SK-N-SH treated with all-trans-retinoic acid at 6 μM for 48 hours (cell line): ENCODE data around the gene XPNPEP2.

Experiments used
- ATAC-seq: fragments of 200-7000 bp; cut with Tn5 transposase; 3 replicates; pipeline ENCODE4 v1.9.1; 2020; ENCODE audit warnings: mild to moderate bottlenecking, moderate library complexity
- ARNTL ChIP-seq: fragments of 450-650 bp; formaldehyde crosslinking; IDR thresholded peaks from 2 replicates; pipeline ENCODE4 v1.5.0; 2020; ENCODE audit warnings: low read depth, mild to moderate bottlenecking, moderate library complexity, borderline replicate concordance
- BACH2 ChIP-seq: fragments of 250-450 bp; sonication (Bioruptor Pico); IDR thresholded peaks from 2 replicates; pipeline ENCODE4 v1.9.0; 2021; ENCODE audit warnings: mild to moderate bottlenecking, borderline replicate concordance
- CREB5 ChIP-seq: fragments of 250-450 bp; sonication (Bioruptor Pico); IDR thresholded peaks from 2 replicates; pipeline ENCODE4 v1.5.1; 2020; ENCODE audit warnings: low read depth, mild to moderate bottlenecking, moderate library complexity
- CSRNP3 ChIP-seq: fragments of 250-450 bp; sonication (Bioruptor Pico); IDR thresholded peaks from 2 replicates; pipeline ENCODE4 v1.5.1; 2021; ENCODE audit warnings: mild to moderate bottlenecking, moderate library complexity
- ESRRG ChIP-seq: fragments of 250-450 bp; sonication (Bioruptor Pico); IDR thresholded peaks from 2 replicates; pipeline ENCODE4 v1.6.1; 2021; ENCODE audit warnings: mild to moderate bottlenecking
- GLIS3 ChIP-seq: fragments of 250-450 bp; sonication (Bioruptor Pico); IDR thresholded peaks from 2 replicates; pipeline ENCODE4 v1.5.0; 2020; ENCODE audit warnings: mild to moderate bottlenecking, moderate library complexity
- ISL1 ChIP-seq: fragments of 250-450 bp; sonication (Bioruptor Pico); IDR thresholded peaks from 2 replicates; pipeline ENCODE4 v2.1.2; 2022; ENCODE audit warnings: mild to moderate bottlenecking, moderate library complexity
- OSR1 ChIP-seq: fragments of 250-450 bp; sonication (Bioruptor Pico); IDR thresholded peaks from 2 replicates; pipeline ENCODE4 v1.8.0; 2022; ENCODE audit warnings: moderate library complexity, mild to moderate bottlenecking, inconsistent platforms
- PATZ1 ChIP-seq: fragments of 250-450 bp; sonication (Bioruptor Pico); IDR thresholded peaks from 2 replicates; pipeline ENCODE4 v1.8.0; 2020; ENCODE audit warnings: mild to moderate bottlenecking, moderate library complexity, borderline replicate concordance
- POU6F1 ChIP-seq: fragments of 250-450 bp; sonication (Bioruptor Pico); IDR thresholded peaks from 2 replicates; pipeline ENCODE4 v1.8.0; 2021; ENCODE audit warnings: low read depth, mild to moderate bottlenecking, moderate library complexity, borderline replicate concordance
- PPARA ChIP-seq: fragments of 250-450 bp; sonication (Bioruptor Pico); IDR thresholded peaks from 2 replicates; pipeline ENCODE4 v1.5.0; 2020; ENCODE audit warnings: mild to moderate bottlenecking, borderline replicate concordance
- RARB ChIP-seq: fragments of 250-450 bp; sonication (Bioruptor Pico); IDR thresholded peaks from 2 replicates; pipeline ENCODE4 v1.8.0; 2021; ENCODE audit warnings: mild to moderate bottlenecking, moderate library complexity
- SNAI2 ChIP-seq: fragments of 250-450 bp; sonication (Bioruptor Pico); IDR thresholded peaks from 2 replicates; pipeline ENCODE4 v1.5.0; 2020; ENCODE audit warnings: mild to moderate bottlenecking, moderate library complexity
- TCF4 ChIP-seq: fragments of 250-450 bp; sonication (Bioruptor Pico); IDR thresholded peaks from 2 replicates; pipeline ENCODE4 v1.8.0; 2021; ENCODE audit warnings: mild to moderate bottlenecking, moderate library complexity, borderline replicate concordance
- TOX ChIP-seq: fragments of 250-450 bp; sonication (Bioruptor Pico); IDR thresholded peaks from 2 replicates; pipeline ENCODE4 v1.8.0; 2021; ENCODE audit warnings: mild to moderate bottlenecking, moderate library complexity, borderline replicate concordance
- TSHZ2 ChIP-seq: fragments of 250-450 bp; sonication (Bioruptor Pico); IDR thresholded peaks from 2 replicates; pipeline ENCODE4 v1.5.0; 2020; ENCODE audit warnings: mild to moderate bottlenecking, moderate library complexity
- ZC3H10 ChIP-seq: fragments of 250-450 bp; sonication (Bioruptor Pico); IDR thresholded peaks from 2 replicates; pipeline ENCODE4 v1.5.1; 2021; ENCODE audit warnings: mild to moderate bottlenecking, moderate library complexity
- ZFP30 ChIP-seq: fragments of 450-650 bp; formaldehyde crosslinking; IDR thresholded peaks from 2 replicates; pipeline ENCODE4 v1.5.0; 2022; ENCODE audit warnings: mild to moderate bottlenecking, moderate library complexity
- ZNF565 ChIP-seq: fragments of 450-650 bp; formaldehyde crosslinking; conservative IDR thresholded peaks from 2 replicates; pipeline ENCODE4 v1.5.0; 2020; ENCODE audit warnings: low read depth, mild to moderate bottlenecking, moderate library complexity
- ZNF70 ChIP-seq: fragments of 450-650 bp; formaldehyde crosslinking; IDR thresholded peaks from 2 replicates; pipeline ENCODE4 v1.5.0; 2020; ENCODE audit warnings: mild to moderate bottlenecking, moderate library complexity

Gene XPNPEP2

GRCh38 chrX:129719931-129720530 is 18.7 kb upstream of the XPNPEP2 start:
- ATAC-seq = no peak
- TF ChIP-seq TOX (CRISPR knock-in tag) (no peak), PATZ1 (no peak), CSRNP3 (CRISPR knock-in tag) (no peak), ESRRG (no peak), CREB5 (no peak), TSHZ2 (CRISPR knock-in tag) (no peak), PPARA (no peak), SNAI2 (CRISPR knock-in tag) (no peak), TCF4 (CRISPR knock-in tag) (no peak), ARNTL (CRISPR knock-in tag) (no peak), POU6F1 (CRISPR knock-in tag) (no peak), GLIS3 (CRISPR knock-in tag) (no peak), ZFP30 (CRISPR knock-in tag) (no peak), OSR1 (CRISPR knock-in tag) (no peak), RARB (CRISPR knock-in tag) (no peak), ZC3H10 (CRISPR knock-in tag) (no peak)

GRCh38 chrX:129720741-129721140 is 18.0 kb upstream of the XPNPEP2 start:
- no peak for ATAC-seq
- no peak for TF ChIP-seq CREB5
- no peak for TF ChIP-seq PPARA
- no peak for TF ChIP-seq BACH2
- no peak for TF ChIP-seq GLIS3 (CRISPR knock-in tag)
- TF ChIP-seq ZNF565 (CRISPR knock-in tag) = no peak
- no peak for TF ChIP-seq TCF4 (CRISPR knock-in tag)
- no peak for TF ChIP-seq ZNF70 (CRISPR knock-in tag)
- TF ChIP-seq SNAI2 (CRISPR knock-in tag) = no peak
- TF ChIP-seq ARNTL (CRISPR knock-in tag) = no peak
- TF ChIP-seq ISL1 = no peak
- TF ChIP-seq, all 23 proteins: peak for 0

- no peak for ATAC-seq
- TF ChIP-seq SNAI2 (CRISPR knock-in tag) (no peak), RARB (CRISPR knock-in tag) (no peak), TSHZ2 (CRISPR knock-in tag) (no peak), ZNF70 (CRISPR knock-in tag) (no peak), PPARA (no peak), OSR1 (CRISPR knock-in tag) (no peak), ARNTL (CRISPR knock-in tag) (no peak)
Measured at GRCh38 chrX:129721414-129721813, 17.4 kb upstream of the XPNPEP2 start.
